IMR-90 (cell line): ENCODE measurements around the gene NUP98. TPM values are rescaled to one million over a fixed set of nuclear protein-coding genes. Genes with fewer than 3 reads are reported as not detected.

Experiments used
- ATAC-seq: fragments of 200-7000 bp; cut with Tn5 transposase; 2 replicates; pipeline ENCODE4 v1.9.1; 2020; ENCODE audit warnings: low read depth, mild to moderate bottlenecking, moderate library complexity
- BruUV-seq: library from RNA; stranded (reverse); fragments of 400-500 nt; replicated peaks from 2 replicates; lab custom pipeline; 2021; lab: Mats Ljungman, UMichigan
- CTCF ChIA-PET: fragments of 300-600 bp; formaldehyde crosslinking; extraction: SDS; loops from one replicate; lab custom pipeline; 2021; ENCODE audit warnings: antibody characterized with exemption; lab: Yijun Ruan, JAX
- POLR2A ChIA-PET: fragments of 300-600 bp; sonication (Branson Sonifier 250); formaldehyde crosslinking; loops from one replicate; lab custom pipeline; 2022; ENCODE audit warnings: antibody characterized with exemption; ENCODE audit not compliant: unreplicated experiment; lab: Charles Lee
- DNase-seq: peaks from one replicate; pipeline ENCODE4 v3.0.0; 2013
- H2AFZ ChIP-seq: replicated peaks from 2 replicates; pipeline ENCODE3; 2013; ENCODE audit warnings: low read length, mild to moderate bottlenecking; ENCODE audit not compliant: poor library complexity
- H2AK5ac ChIP-seq: 2 replicates; pipeline ENCODE4 v1.6.1; 2013; ENCODE audit warnings: low read depth, low read length, inconsistent platforms
- H2AK9ac ChIP-seq: replicated peaks from 2 replicates; pipeline ENCODE3; 2013; ENCODE audit warnings: mild to moderate bottlenecking, low read depth, low read length, moderate library complexity; ENCODE audit not compliant: poor library complexity
- H2BK120ac ChIP-seq: 2 replicates; pipeline ENCODE4 v1.6.1; 2013; ENCODE audit warnings: low read depth, low read length, inconsistent platforms
- H2BK15ac ChIP-seq: 3 replicates; pipeline ENCODE4 v1.6.1; 2013; ENCODE audit warnings: low read depth, low read length, inconsistent platforms
- H2BK20ac ChIP-seq: 2 replicates; pipeline ENCODE4 v1.6.1; 2013; ENCODE audit warnings: low read depth, mild to moderate bottlenecking, inconsistent platforms, low read length, moderate library complexity
- H2BK5ac ChIP-seq: 2 replicates; pipeline ENCODE4 v1.6.1; 2013; ENCODE audit warnings: mild to moderate bottlenecking, low read depth, low read length, inconsistent platforms; ENCODE audit not compliant: poor library complexity, severe bottlenecking
- H3K14ac ChIP-seq: replicated peaks from 2 replicates; pipeline ENCODE4 v1.6.1; 2013; ENCODE audit warnings: low read depth, low read length, inconsistent platforms
- H3K18ac ChIP-seq: 2 replicates; pipeline ENCODE4 v1.6.1; 2013; ENCODE audit warnings: low read depth, low read length, control low read depth
- H3K23ac ChIP-seq: 2 replicates; pipeline ENCODE4 v1.6.1; 2013; ENCODE audit warnings: low read depth, low read length, inconsistent platforms
- H3K27ac ChIP-seq: 2 replicates; pipeline ENCODE4 v1.5.1; 2013; ENCODE audit warnings: mild to moderate bottlenecking, control low read depth, low read length; ENCODE audit not compliant: insufficient read depth
- H3K27me3 ChIP-seq: 2 replicates; pipeline ENCODE4 v1.6.1; 2013; ENCODE audit warnings: low read length; ENCODE audit not compliant: control insufficient read depth, insufficient read depth
- H3K36me3 ChIP-seq: 2 replicates; pipeline ENCODE4 v1.6.1; 2013; ENCODE audit warnings: low read length, mixed read lengths; ENCODE audit not compliant: control insufficient read depth, insufficient read depth
- H3K4ac ChIP-seq: 2 replicates; pipeline ENCODE4 v1.6.1; 2013; ENCODE audit warnings: low read depth, low read length, inconsistent platforms
- H3K4me1 ChIP-seq: 2 replicates; pipeline ENCODE4 v1.6.1; 2013; ENCODE audit warnings: low read length, mixed read lengths; ENCODE audit not compliant: control insufficient read depth, insufficient read depth
- H3K4me2 ChIP-seq: 2 replicates; pipeline ENCODE4 v1.6.1; 2013; ENCODE audit warnings: low read depth, mild to moderate bottlenecking, control low read depth, low read length, moderate library complexity
- H3K4me3 ChIP-seq: 2 replicates; pipeline ENCODE4 v1.5.1; 2013; ENCODE audit warnings: low read depth, mild to moderate bottlenecking, control low read depth, low read length, moderate library complexity; ENCODE audit not compliant: insufficient read depth
- H3K56ac ChIP-seq: 2 replicates; pipeline ENCODE4 v1.6.1; 2013; ENCODE audit warnings: low read length, inconsistent platforms; ENCODE audit not compliant: insufficient read depth; ENCODE audit errors: extremely low read depth
- H3K79me1 ChIP-seq, 2 experiments: 2 replicates each; pipeline ENCODE4 v1.6.1; 2013; ENCODE audit warnings: low read length in 2 of 2, inconsistent platforms in 1 of 2, low read depth in 1 of 2
- H3K9ac ChIP-seq: 2 replicates; pipeline ENCODE4 v1.6.1; 2013; ENCODE audit warnings: low read depth, low read length, control low read depth
- H3K9me1 ChIP-seq: 2 replicates; pipeline ENCODE4 v1.6.1; 2013; ENCODE audit warnings: low read length, inconsistent platforms; ENCODE audit not compliant: insufficient read depth
- H3K9me3 ChIP-seq: 2 replicates; pipeline ENCODE4 v1.6.1; 2013; ENCODE audit warnings: low read length; ENCODE audit not compliant: control insufficient read depth, insufficient read depth
- H4K20me1 ChIP-seq: 2 replicates; pipeline ENCODE4 v1.6.1; 2013; ENCODE audit warnings: low read length, inconsistent platforms; ENCODE audit not compliant: insufficient read depth
- H4K5ac ChIP-seq: 2 replicates; pipeline ENCODE4 v1.6.1; 2013; ENCODE audit warnings: mild to moderate bottlenecking, low read depth, low read length, control low read depth
- H4K8ac ChIP-seq, 2 experiments: 2 replicates each; pipeline ENCODE4 v1.6.1; 2013; ENCODE audit warnings: low read depth in 2 of 2, low read length in 2 of 2, control low read depth in 1 of 2, inconsistent platforms in 1 of 2
- H4K91ac ChIP-seq: 2 replicates; pipeline ENCODE4 v1.6.1; 2013; ENCODE audit warnings: low read depth, low read length, inconsistent platforms; ENCODE audit not compliant: insufficient read depth
- BHLHE40 ChIP-seq: fragments of 150-350 bp; IDR thresholded peaks from 2 replicates; pipeline ENCODE4 v1.6.1; 2016; ENCODE audit warnings: mild to moderate bottlenecking, low read depth, low read length
- MXI1 ChIP-seq: IDR thresholded peaks from 2 replicates; pipeline ENCODE4 v1.6.1; 2012; ENCODE audit warnings: low read depth, mild to moderate bottlenecking, low read length, moderate library complexity, borderline replicate concordance
- RAD21 ChIP-seq: IDR thresholded peaks from 2 replicates; pipeline ENCODE4 v1.6.1; 2012; ENCODE audit warnings: low read length, improper control_type of control experiment
- USF2 ChIP-seq: fragments of 150-350 bp; IDR thresholded peaks from 2 replicates; pipeline ENCODE4 v1.6.1; 2017; ENCODE audit warnings: mild to moderate bottlenecking, antibody characterized with exemption, low read length, low read depth
- WGBS, 2 experiments: methylation state at CpG; one replicate each; pipeline versions ENCODE4 v1.1.5 to v1.1.7; 2013; ENCODE audit warnings: missing lambda C conversion rate in 2 of 2; ENCODE audit not compliant: insufficient read length in 1 of 2; ENCODE audit errors: extremely low coverage in 2 of 2; 5-methylcytosine and 5-hydroxymethylcytosine counted together
- dilution Hi-C: fragments of 300-500 bp; cut with HindIII; formaldehyde crosslinking; loops from one replicate; pipeline ENCODE4 v1.14.3; 2018; ENCODE audit warnings: low sequenced_read_pairs; ENCODE audit not compliant: unreplicated experiment
- in situ Hi-C: fragments of 300-500 bp; cut with MboI; formaldehyde crosslinking; loops from 3 replicates; pipeline ENCODE4 v1.14.3; 2019; ENCODE audit warnings: low sequenced_read_pairs, inconsistent platforms, mixed read lengths
- intact Hi-C: fragments of 100-400 bp; cut with micrococcal nuclease; formaldehyde crosslinking; loops from 2 replicates; pipeline ENCODE4 v1.10.0; 2022
- polyA plus RNA-seq, 3 experiments: library from polyadenylated mRNA; depleted of rRNA; stranded (reverse); fragments of >200 nt; gene quantifications; 2 replicates each; pipeline ENCODE4 v1.2.3, GENCODE V29; 2012; ENCODE audit warnings: low replicate concordance in 1 of 3
- total RNA-seq: library from RNA; depleted of rRNA; stranded (reverse); fragments of >200 nt; gene quantifications from 2 replicates; pipeline ENCODE4 v1.2.3, GENCODE V29; 2012

The NUP98 gene
- total and polyA plus RNA-seq, 2 of the 4 experiments (the other 2 are of a cell fraction): 103 to 138 TPM

DNA sequence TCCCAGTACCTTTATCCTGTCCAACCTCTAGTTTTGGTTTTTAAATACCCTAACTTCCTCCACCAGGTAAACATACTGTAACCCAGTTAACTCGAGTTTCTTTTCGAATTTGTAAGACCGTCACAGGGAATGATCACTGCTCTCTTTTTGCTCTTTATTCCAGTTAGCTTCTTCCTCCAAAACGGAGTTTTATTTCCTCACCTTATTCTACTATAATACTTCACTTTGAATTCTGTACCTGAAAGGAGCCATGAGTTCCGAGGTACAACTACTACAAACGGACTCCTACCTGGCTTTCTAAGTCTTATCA, 1.4 kb downstream of the NUP98 start:
- H3K14ac ChIP-seq: peak overlapping the region; percentile 80
- no peak overlapping the region for H2AK9ac ChIP-seq
- H3K27me3 ChIP-seq: no peaks in the 10 kb centered on the region
- no peak overlapping the region for H3K56ac ChIP-seq
- ChIA-PET POLR2A (no interaction called here), CTCF (interaction anchor here (0.7 kb wide), 1 partner anchor 12 kb away, joined by 4 read pairs; the partner anchor contains the start of gene PGAP2)
- DNase-seq: no peak
- H3K4me2 ChIP-seq: peak overlapping the region; percentile 97
- H3K79me1 ChIP-seq: peaks cover 4 to 20% of the 10 kb centered on the region in 2 experiments; a peak in 3 of 4 replicates
- peak overlapping the region; percentile 84; the same call in 1 of the 2 replicates for H3K9ac ChIP-seq
- no peak overlapping the region for H2AFZ ChIP-seq
- no peak overlapping the region for H3K4ac ChIP-seq
- H3K4me1 ChIP-seq: no peaks in the 10 kb centered on the region; the same call in 1 of the 2 replicates
- no peak overlapping the region for H3K27ac ChIP-seq
- H2BK15ac ChIP-seq: no peak overlapping the region
- in situ Hi-C loops (no loop called here), intact Hi-C loops (loop anchor here (5.0 kb wide), 1 partner anchor 46 kb away; the partner anchor contains the start of gene RHOG), dilution Hi-C loops (no loop called here)
- H3K18ac ChIP-seq: no peak overlapping the region
- no peak overlapping the region for H2BK120ac ChIP-seq
- WGBS, 2 experiments: 80% methylated on average over 3 of the region's 6 CpGs; no CpG with 5 or more reads in 1 of the 2 experiments
- H4K5ac ChIP-seq: no peak overlapping the region
- H3K36me3 ChIP-seq: peaks cover 17% of the 10 kb centered on the region
- no peaks in the 10 kb centered on the region for H3K9me3 ChIP-seq
- H3K4me3 ChIP-seq: peak overlapping the region; percentile 74
- ATAC-seq: no peak
- H4K91ac ChIP-seq: no peak overlapping the region
- no peak overlapping the region for H2AK5ac ChIP-seq
- no peak overlapping the region for H2BK5ac ChIP-seq
- H3K23ac ChIP-seq: peak overlapping the region; percentile 93; the same call in 1 of the 2 replicates
- no peak for TF ChIP-seq MXI1
- TF ChIP-seq USF2: no peak
- TF ChIP-seq RAD21: no peak
- TF ChIP-seq BHLHE40: no peak
- H4K8ac ChIP-seq: no peak overlapping the region
- peaks cover 47% of the 10 kb centered on the region for H4K20me1 ChIP-seq
- 0 out of 2 replicates have a peak, but pooled peaks cover 4% of the 10 kb centered on the region for H3K9me1 ChIP-seq
- H2BK20ac ChIP-seq: no peak overlapping the region
- no TSS peak for BruUV-seq
